ENCODE data around the gene RASSF8.

GRCh38 chr12:25990495-25990894, 32.0 kb downstream of the RASSF8 start:
- no peak for TF ChIP-seq CTCF (IDR thresholded peaks at IDR 0.05; ENCODE audit: insufficient read depth, low read depth, low read length)
- no peak for TF ChIP-seq EZH2 (IDR thresholded peaks at IDR 0.05; ENCODE audit: insufficient read depth, low read length)
